Transverse colon (tissue), 4 donors: Measurements from ENCODE around the gene SUMO2. TPM values are rescaled to one million over a fixed set of nuclear protein-coding genes. Genes with fewer than 3 reads are reported as not detected.
"Not testable (repeated sequence)": the region's sequence is repeated elsewhere in the genome, so short reads cannot be mapped to it uniquely, and the experiment has no call there.

Experiments
- DNase-seq: peaks from one replicate; pipeline ENCODE4 v3.0.0-alpha.2; 2019
- H3K27ac ChIP-seq, 4 donors: fragments of 200-600 bp; sonication (generic); 2 replicates each; pipeline ENCODE4 v1.5.1; 2016 to 2018; ENCODE audit warnings: inconsistent platforms in 4 of 4
- H3K27me3 ChIP-seq: fragments of 200-600 bp; sonication (generic); 2 replicates; pipeline ENCODE4 v1.5.1; 2017; ENCODE audit warnings: inconsistent platforms
- H3K36me3 ChIP-seq, 4 donors: fragments of 200-600 bp; sonication (generic); 2 replicates each; pipeline ENCODE4 v1.5.1; 2017 to 2019; ENCODE audit warnings: inconsistent platforms in 4 of 4
- H3K4me1 ChIP-seq, 4 donors: fragments of 200-600 bp; sonication (generic); 2 replicates each; pipeline ENCODE4 v1.5.1; 2017 to 2020; ENCODE audit warnings: inconsistent platforms in 4 of 4
- H3K4me3 ChIP-seq, 4 donors: fragments of 200-600 bp; sonication (generic); 1 replicate in 1 of 4; 2 replicates in 3 of 4; pipeline versions ENCODE4 v1.5.1 to v1.6.1; 2017 to 2019; ENCODE audit warnings: inconsistent platforms in 4 of 4
- H3K9me3 ChIP-seq, 2 donors: fragments of 200-600 bp; sonication (generic); 2 replicates each; pipeline ENCODE4 v1.5.1; 2017 to 2019; ENCODE audit warnings: inconsistent platforms in 2 of 2
- CTCF ChIP-seq, 5 experiments: fragments of 200-600 bp in 3 of 5; fragments of 450-650 bp in 2 of 5; sonication (generic) in 3 of 5; IDR thresholded peaks; 1 replicate in 2 of 5; 2 replicates in 3 of 5; pipeline ENCODE4 v1.5.1; 2016 to 2017; ENCODE audit warnings: antibody characterized with exemption in 5 of 5, inconsistent platforms in 3 of 5, mild to moderate bottlenecking in 2 of 5, moderate library complexity in 1 of 5
- EP300 ChIP-seq: sonication (generic); formaldehyde crosslinking; IDR thresholded peaks from one replicate; pipeline ENCODE4 v1.6.1; 2017; ENCODE audit warnings: antibody characterized with exemption, low read depth
- POLR2A ChIP-seq: fragments of 450-650 bp; IDR thresholded peaks from one replicate; pipeline ENCODE4 v1.6.1; 2016; ENCODE audit warnings: antibody characterized with exemption, mild to moderate bottlenecking, moderate library complexity
- POLR2AphosphoS5 ChIP-seq, 3 donors: sonication (generic); formaldehyde crosslinking; IDR thresholded peaks; one replicate each; pipeline ENCODE4 v1.6.1; 2016; ENCODE audit warnings: antibody characterized with exemption in 3 of 3
- WGBS, 2 donors: methylation state at CpG; one replicate each; pipeline ENCODE4 v1.1.5; 2018; ENCODE audit warnings: low coverage in 1 of 2; 5-methylcytosine and 5-hydroxymethylcytosine counted together
- in situ Hi-C, 4 donors: fragments of 200-750 bp; cut with MboI; loops; one replicate each; pipeline versions ENCODE4 v1.15.0 to v1.15.1; 2017; ENCODE audit warnings: low sequenced_read_pairs in 3 of 4, low pct_ligation_motif_present in 1 of 4, low pct_unique_long_range_greater_than_20kb in 1 of 4
- intact Hi-C: fragments of 100-400 bp; cut with DNase I; formaldehyde crosslinking; loops from one replicate; pipeline ENCODE4 v1.15.1; 2023; ENCODE audit warnings: low total_unique reads
- total RNA-seq, 4 donors: library from RNA; depleted of rRNA; stranded (reverse); fragments of >200 nt; gene quantifications; one replicate each; pipeline ENCODE4 v1.1.0, GENCODE V29; 2016

The SUMO2 gene
- total RNA-seq, 4 donors from 2014 or later: 6.4 to 56.5 (median 47.9) TPM

DNA sequence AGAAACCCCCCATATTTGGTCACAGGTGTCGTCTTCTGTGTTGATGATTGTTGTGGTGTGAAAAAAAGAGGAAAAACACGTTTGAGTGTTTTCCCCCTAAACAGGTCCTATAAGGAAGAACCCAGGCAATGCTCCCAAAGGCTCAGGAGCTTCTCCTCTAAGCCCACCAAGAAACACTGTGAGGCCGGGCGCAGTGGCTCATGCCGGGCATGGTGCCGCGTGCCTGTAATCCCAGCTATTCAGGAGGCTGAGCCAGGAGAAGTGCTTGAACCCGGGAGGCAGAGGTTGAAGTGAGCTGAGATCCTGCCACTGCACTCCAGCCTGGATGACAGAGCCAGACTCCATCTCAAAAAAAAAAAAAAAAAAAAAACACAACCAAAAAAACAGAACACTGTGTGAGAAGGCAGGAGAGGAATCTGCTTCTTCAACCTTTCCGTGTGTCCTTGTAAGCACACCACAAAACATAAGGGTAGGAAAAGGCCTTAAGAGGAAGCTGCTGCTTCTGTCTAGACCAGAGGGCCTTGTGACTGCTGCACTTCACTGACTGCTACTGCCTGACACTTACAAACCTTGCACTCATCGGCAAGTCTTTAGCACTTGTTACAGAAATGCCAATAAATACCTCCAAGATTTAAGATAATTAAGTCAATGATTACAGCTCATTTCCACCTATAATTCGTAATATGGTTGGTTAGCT, 37.8 kb downstream of the SUMO2 start:
- Histone ChIP-seq H3K4me3 (no peak overlapping the region), H3K27me3 (no peaks in the 10 kb centered on the region), H3K27ac (no peak overlapping the region), H3K4me1 (peaks cover 4 to 20% (median 14%) of the 10 kb centered on the region in 4 donors), H3K36me3 (peaks cover 0 to 39% (median 9%) of the 10 kb centered on the region in 4 donors), H3K9me3 (no peaks in the 10 kb centered on the region)
- 83 to 90% methylated on average over 4 to 11 of the region's 11 CpGs for WGBS, 2 donors
- peak; percentile 7 for DNase-seq
- in situ Hi-C loops (no loop called here), intact Hi-C loops (no loop called here)
- no peak for TF ChIP-seq CTCF (IDR thresholded peaks at IDR 0.05)

- TF ChIP-seq CTCF (IDR thresholded peaks at IDR 0.05) (no peak), POLR2AphosphoS5 (IDR thresholded peaks at IDR 0.05) (no peak), EP300 (no peak), POLR2A (no peak)
Measured at GRCh38 chr17:75142236-75142971, 40.4 kb downstream of the SUMO2 start.

GRCh38 chr17:75138519-75138918, 44.2 kb downstream of the SUMO2 start:
- DNase-seq: no peak
- H3K36me3 ChIP-seq: peaks cover 0 to 24% (median under 1%) of the 10 kb centered on the region in 4 donors
- in situ Hi-C loops (no loop called here), intact Hi-C loops (no loop called here)
- H3K9me3 ChIP-seq: no peaks in the 10 kb centered on the region
- WGBS, 2 donors: 97% methylated on average over 5 of the region's 5 CpGs; no CpG with 5 or more reads in 1 of the 2 donors
- no peaks in the 10 kb centered on the region for H3K27me3 ChIP-seq
- H3K27ac ChIP-seq: no peak overlapping the region
- H3K4me1 ChIP-seq: no peaks in the 10 kb centered on the region
- no peak overlapping the region for H3K4me3 ChIP-seq
- TF ChIP-seq EP300: no peak
- no peak for TF ChIP-seq POLR2AphosphoS5 (IDR thresholded peaks at IDR 0.05)
- TF ChIP-seq CTCF (IDR thresholded peaks at IDR 0.05): no peak
- TF ChIP-seq POLR2A: no peak

More at GRCh38 chr17:75142236-75142971, 40.4 kb downstream of the SUMO2 start:
- Histone ChIP-seq H3K4me3 (no peak overlapping the region), H3K27me3 (no peaks in the 10 kb centered on the region), H3K27ac (no peak overlapping the region), H3K36me3 (peaks cover 0 to 45% (median 9%) of the 10 kb centered on the region in 4 donors), H3K4me1 (peaks cover 0 to 1% (median under 1%) of the 10 kb centered on the region in 4 donors), H3K9me3 (no peaks in the 10 kb centered on the region)
- DNase-seq: no peak
- whole genome bisulfite sequencing, 2 donors: 86 to 88% methylated on average over 4 to 13 of the region's 13 CpGs
- in situ Hi-C loops (no loop called here), intact Hi-C loops (no loop called here)

GRCh38 chr17:75137762-75138161, 45.0 kb downstream of the SUMO2 start:
- DNase-seq, H3K27ac ChIP-seq, H3K27me3 ChIP-seq, H3K4me3 ChIP-seq, H3K4me1 ChIP-seq, H3K9me3 ChIP-seq, in situ Hi-C loops, intact Hi-C loops: not testable (repeated sequence)
- peaks cover 0 to 24% (median 0%) of the 10 kb centered on the region in 4 donors for H3K36me3 ChIP-seq
- WGBS, 2 donors: 95 to 98% methylated on average over 6 to 9 of the region's 9 CpGs
